ENCODE data around the gene CYREN. TPM values are rescaled to one million over a fixed set of nuclear protein-coding genes. Genes with fewer than 3 reads are reported as not detected.

The CYREN gene
- total and polyA plus RNA-seq, 2 of the 13 experiments (the other 11 are each of a cell fraction or from before 2014, with no cell fraction given): 20.7 to 60.7 TPM

GRCh38 chr7:135195156-135195555 lies 24.6 kb upstream of the CYREN start (continued):
- TF ChIP-seq ZBTB4 (CRISPR knock-in tag; IDR thresholded peaks at IDR 0.05; ENCODE audit: borderline replicate concordance) (no peak), ARNT2 (CRISPR knock-in tag; IDR thresholded peaks at IDR 0.05; ENCODE audit: low read depth) (no peak)

DNA sequence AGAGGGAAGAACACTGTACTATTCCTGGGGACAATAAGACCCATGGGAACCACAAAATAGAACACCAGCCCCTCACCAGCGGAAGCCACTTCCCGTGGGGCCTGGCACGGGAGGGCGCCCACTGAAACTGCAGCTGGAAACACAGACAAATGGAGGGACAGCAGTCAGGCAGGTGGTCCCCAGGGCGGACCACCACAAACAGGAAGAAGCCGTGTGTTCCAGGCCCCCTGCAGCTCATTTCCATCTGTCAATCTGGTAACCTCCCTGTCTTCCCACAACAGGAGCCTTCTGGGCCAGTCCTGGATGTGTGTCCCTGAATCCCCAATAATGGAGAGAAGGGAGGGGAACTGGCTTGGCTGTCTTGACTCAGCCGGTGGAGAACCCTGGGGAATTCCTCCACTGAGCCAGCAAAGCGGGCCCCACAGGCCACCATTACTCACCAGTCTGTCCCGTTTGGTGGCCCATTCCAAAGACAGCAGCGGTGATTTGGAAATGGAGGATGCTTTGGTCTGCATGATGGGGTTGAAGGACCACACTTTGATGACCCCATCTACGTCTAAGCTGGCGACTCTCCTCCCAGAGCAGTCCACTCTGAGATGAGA lies 24.1 kb upstream of the CYREN start:
- H4K20me1 ChIP-seq (ENCODE audit: insufficient read depth, low read length): no peaks in the 10 kb centered on the region
- FAIRE-seq: no peak
- no peaks in the 10 kb centered on the region for H3K79me2 ChIP-seq (ENCODE audit: insufficient read depth, low read length)
- no peak overlapping the region for H2AFZ ChIP-seq (ENCODE audit: low read length)
- no peak overlapping the region for H3K4me3 ChIP-seq (replicated peaks in 1 of 3; ENCODE audit: insufficient read depth in 1 of 3, low read depth in 2 of 3, low read length in 3 of 3)
- no peak overlapping the region for H3K9ac ChIP-seq (ENCODE audit: insufficient read depth, low read depth, low read length)
- POLR2A ChIA-PET: no interaction called here
- intact Hi-C loops (cut with micrococcal nuclease; ENCODE audit: unreplicated experiment) (no loop called here), in situ Hi-C loops (cut with HindIII; ENCODE audit: extremely low pct_ligation_motif_present, low pct_unique_long_range_greater_than_20kb) (no loop called here)
- CTCF ChIA-PET (ENCODE audit: low intra/inter-chr PET ratio, low total read pairs): no interaction called here
- no peak overlapping the region for H3K27ac ChIP-seq (ENCODE audit: extremely low read length, insufficient read depth, low read length)
- WGBS (ENCODE audit: low lambda C conversion rate): 99% methylated on average over 5 of the region's 12 CpGs
- peaks cover 27 to 60% of the 10 kb centered on the region in 2 experiments for H3K36me3 ChIP-seq (replicated peaks in 1 of 2; ENCODE audit: control insufficient read depth in 1 of 2, insufficient read depth in 2 of 2, low read length in 2 of 2)
- no peak for DNase-seq (ENCODE audit: low spot score)
- BruUV-seq (replicated peaks): no TSS peak
- ATAC-seq: no peak
- H3K4me2 ChIP-seq (ENCODE audit: low read depth, low read length): no peak overlapping the region
- peaks cover 12% of the 10 kb centered on the region for H3K4me1 ChIP-seq (ENCODE audit: insufficient read depth, low read length)
- no peaks in the 10 kb centered on the region for H3K9me3 ChIP-seq (ENCODE audit: low read length)
- no peaks in the 10 kb centered on the region for H3K27me3 ChIP-seq (ENCODE audit: control insufficient read depth in 1 of 2, insufficient read depth in 2 of 2, low read length in 2 of 2)
- TF ChIP-seq ZNF407 (CRISPR knock-in tag; IDR thresholded peaks at IDR 0.05; ENCODE audit: not compliant biosample characterization) (no peak), ZMYM2 (CRISPR knock-in tag; IDR thresholded peaks at IDR 0.05) (no peak), ZNF512B (CRISPR knock-in tag; IDR thresholded peaks at IDR 0.05; ENCODE audit: borderline replicate concordance) (no peak)
